ENCODE results near the gene MISP.

The MISP gene

DNA sequence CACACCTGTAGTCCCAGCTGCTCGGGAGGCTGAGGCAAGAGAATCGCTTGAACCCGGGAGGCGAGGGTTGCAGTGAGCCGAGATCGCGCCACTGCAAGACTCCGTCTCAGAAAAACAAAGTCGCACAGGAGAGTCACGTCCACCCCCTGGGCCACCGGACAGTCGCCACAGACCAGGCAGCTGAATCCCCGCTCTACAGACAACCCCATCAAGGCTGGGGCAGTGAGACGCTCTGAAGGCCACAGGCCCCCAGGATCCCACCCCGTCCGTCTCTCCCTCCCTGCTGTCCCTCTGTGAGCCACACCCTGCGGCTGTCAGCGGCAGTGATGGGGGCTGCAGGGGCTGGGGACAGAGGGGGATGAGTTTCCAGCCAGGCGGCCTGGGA, 30.9 kb downstream of the MISP start:
- DNase-seq = no peak

DNA sequence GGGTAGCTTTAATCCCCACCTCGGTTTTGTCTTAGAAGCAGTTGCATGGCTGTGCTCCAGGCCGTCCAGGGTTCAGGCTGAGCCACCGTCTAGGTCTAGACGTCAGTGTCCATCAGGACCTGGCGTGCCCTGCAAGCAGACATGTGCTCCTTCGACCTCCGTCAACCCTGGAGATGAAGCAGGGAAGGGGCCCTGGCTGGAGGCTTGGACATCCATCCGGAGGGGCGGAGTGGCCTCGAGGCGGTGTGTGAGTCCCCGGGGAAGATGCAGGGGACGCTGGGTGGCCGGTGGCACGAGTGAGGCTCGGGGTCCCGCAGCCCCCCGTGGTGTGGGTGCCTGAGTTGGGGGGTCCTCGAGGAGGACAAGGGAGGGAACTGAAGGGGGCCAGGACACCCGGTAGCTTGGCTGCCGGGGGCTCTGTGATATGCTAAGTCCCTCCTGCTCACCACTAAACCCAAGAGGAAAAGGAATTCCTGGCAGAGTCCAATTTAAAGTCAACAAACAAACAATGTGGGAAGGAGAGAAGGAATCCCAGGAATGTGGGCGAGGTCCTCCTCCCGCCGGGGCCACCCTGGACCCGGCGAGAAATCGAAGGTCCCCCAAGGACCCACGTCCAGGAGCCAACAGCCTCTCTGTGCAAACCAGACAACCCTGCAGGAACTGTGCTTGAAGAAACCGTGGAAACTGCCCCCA, 31.4 kb downstream of the MISP start:
- no peak for DNase-seq

DNA sequence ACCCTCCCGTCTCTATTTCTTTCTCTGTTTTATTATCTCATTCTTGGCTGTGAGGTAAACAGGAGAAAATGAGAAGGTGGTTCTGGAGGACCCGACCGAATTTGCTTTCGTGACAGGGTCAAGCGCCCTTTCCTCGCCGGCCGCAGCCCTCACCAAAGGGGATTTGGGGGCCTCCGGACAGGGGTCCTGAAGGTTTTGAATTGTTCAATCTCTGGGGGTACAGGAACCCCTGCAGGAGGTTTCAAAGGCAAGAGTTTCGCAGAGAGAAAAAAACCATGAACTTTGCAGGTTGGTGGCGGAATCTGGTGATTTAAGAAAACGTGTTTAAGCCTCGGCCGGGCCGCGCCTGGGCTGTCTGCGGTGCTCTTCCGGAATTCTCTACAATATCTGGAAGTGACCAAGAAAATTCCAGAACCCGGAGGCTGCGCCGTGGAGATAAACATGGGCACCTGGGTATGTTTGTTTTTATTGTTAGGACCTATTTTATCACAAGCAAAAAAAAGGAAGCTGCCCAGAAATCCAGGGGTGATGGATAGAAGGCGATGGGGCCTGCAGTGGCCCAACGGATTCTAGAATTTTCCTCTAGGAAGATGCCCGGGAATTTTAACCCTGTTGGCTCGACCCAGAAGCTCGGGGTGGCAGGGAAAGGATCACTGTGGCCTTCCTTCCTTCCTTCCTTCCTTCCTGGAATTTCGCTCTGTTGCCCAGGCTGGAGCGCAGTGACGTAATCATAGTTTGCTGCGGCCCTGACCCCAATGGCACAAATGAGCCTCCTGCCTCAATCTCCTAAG, 32.2 kb downstream of the MISP start:
- DNase-seq = no peak

DNA sequence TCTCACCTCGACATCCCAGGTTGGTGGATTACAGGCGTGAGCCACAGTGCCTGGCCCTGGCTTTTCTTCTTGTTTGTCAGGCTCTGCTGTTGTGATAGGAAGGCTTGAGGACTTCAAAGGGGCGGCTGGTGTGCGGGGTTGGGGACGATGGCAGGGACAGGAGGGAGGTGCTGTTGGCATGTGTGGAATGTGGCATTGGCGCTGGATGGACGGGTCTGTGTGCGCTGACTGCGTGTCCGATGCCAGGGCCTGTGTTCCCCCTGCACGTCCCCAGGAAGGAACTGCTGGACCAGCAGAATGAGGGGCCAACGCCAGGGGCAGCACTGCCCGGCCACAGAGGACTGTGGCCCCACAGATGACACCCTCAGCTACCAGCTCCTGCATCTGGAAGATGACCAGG, 33.6 kb downstream of the MISP start:
- no peak for DNase-seq

DNA sequence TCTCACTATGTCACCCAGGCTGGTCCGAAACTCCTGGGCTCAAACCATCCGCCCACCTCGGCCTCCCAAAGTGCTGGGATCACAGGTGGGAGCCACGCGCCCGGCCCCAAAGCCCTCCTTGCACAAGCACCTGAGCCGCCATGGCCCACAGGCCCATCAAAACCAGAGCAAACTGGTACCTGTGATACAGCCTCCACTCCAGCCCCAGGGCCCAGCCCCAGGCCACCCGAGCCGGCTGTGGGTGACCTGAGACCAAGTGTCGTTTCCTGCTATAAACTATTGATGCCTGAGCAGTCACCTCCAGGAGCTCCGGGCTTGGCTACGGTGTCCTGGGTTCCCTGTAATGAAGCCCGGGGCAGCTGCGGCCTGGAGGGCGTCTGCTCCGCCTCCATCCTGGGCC, 36.6 kb downstream of the MISP start:
- DNase-seq = no peak

DNA sequence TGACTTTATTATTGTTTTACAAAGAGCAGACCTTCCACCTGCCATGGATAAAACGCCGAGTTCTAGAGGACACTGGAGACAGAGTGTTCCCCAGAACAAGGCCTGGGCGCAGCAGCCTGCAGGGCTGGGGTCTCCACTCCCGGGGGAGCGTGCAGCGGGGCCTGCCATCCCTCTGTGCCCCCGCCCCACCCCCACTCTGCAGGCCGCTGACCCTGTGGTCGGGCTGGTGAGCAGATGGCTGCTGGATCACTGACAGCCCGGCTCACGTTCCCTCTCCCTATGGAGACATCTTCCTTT, 37.7 kb downstream of the MISP start:
- no peak for DNase-seq

DNA sequence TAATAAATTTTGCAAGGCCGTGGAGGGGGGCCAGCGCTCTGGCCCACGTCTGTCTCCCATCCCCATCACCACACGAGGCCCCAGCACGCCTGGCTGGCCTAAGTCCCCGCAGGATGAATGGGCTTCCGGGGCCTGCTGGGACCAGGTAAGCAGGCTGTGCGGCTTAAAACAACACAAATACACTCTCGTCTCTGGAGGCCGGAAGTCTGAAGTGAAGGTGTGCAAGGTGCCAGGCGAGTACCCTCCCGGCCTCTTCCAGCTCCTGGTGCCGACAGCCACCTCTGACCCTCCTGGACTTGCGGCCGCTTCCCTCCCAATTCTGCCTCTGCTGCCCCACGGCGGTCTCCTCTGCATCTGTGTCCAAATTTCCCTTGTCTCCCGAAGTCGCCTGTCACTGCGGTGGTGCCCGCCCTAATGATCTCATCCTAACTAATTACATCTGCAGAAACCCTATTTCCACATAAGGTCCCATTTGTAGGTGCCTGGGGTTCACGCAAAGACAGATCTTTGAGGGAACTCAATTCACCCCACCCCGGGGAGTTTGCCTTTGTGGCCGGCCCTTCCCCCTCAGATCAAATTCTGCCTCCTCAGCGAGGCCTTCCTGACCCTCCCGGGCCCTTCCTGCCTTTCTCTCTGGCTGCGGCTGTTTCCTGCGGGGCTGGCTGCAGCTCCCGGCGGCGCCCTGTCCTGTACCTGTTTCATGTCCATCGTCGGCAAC, 38.2 kb downstream of the MISP start:
- no peak for DNase-seq

DNA sequence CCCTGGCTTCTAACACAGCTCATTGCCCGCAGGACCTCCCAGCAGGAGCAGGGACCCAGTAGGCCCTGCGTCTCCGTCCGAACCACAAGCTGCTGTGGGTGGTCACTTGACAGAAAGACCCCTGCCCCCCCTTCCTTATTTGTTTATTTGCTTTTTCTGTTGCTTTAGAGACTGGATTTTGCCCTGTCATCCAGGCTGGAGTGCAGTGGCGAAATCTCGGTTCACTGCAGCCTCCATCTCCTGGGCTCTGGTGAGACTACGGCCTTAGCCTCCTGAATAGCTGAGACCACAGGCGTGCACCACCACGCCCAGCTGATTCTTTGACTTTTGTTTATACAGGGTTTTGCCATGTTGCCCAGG, 38.8 kb downstream of the MISP start:
- no peak for DNase-seq

DNA sequence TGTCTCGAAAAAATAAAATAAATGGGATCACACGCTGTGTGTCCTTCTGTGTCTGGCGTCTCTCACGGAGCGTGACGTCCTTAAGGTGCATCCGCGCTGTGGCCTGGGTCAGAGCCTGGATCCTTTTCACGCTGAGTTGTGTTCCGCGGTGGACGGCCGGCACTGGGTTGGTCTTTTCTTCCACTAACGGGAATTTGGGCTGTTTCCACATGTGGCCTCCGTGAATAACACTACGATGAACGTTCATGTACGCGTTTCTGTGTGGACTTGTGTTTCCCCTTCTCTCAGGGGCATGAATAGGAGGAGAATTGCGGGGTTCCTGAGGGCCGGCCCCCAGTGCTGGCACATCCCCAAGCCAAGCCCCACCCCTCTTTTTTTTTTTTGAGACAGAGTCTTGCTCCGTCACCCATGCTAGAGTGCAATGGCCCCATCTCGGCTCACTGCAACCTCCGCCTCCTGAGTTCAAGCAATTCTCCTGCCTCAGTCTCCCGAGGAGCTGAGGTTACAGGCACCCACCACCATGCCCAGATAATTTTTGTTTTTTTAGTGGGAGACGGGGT, 40.2 kb downstream of the MISP start:
- DNase-seq = no peak

DNA sequence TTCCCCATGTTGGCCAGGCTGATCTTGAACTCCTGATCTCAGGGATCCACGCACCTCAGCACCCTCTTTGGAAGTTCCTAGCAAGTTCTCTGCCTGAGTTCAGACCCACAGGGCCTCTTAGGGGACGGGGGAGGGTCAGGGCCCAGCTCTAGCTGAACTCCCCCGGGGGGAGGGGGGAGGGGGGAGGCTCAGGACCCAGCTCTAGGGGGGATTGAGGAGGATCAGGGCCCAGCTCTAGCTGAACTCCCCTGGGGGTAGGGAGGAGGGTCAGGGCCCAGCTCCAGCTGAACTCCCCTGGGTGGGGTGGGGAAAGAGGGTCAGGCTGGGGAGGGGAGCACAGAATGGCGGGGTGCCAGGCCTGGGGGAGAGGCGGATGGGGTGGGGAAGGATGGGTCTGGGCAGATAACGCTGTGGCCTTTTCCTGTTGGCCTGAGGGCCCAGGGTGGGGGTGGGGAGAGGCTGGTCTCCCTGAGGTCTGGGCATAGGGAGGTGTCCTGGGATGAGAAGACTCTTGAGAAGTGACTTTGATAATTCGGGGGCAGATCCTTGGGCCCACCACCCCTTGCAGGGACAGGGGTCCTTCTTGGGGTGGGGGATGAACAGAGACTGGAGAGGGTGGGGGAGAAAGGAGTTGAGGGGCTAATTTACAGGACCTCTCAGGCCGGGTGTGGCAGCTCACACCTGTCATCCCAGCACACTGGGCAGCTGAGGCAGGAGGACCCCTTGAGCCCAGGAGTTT, 40.8 kb downstream of the MISP start:
- DNase-seq = no peak

DNA sequence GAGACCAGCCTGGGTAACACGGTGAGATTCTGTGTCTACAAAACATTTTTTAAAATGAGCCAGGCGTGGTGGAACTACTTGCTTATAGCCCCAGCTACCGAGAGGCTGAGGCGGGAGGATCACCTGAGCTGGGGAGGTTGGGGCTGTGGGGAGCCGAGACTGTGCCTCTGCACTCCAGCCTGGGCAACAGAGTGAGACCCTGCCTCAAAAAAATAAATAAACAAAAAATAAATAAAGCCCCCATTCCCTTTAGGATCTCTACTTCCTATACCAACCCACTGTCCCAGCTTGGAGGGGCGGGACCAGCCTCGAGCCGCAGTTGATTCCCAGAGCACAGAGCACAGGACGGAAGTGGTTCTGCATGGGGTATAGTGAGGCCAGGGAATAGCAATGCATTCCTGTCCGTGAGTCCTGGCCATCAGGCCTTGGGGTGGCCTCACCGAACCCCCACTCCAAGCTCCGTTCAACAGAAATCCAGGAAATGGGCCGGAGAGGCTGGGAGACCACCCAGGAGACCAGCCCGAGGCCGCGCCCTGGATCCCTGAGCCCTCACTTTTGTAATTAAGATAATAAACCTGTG, 41.5 kb downstream of the MISP start:
- no peak for DNase-seq

DNA sequence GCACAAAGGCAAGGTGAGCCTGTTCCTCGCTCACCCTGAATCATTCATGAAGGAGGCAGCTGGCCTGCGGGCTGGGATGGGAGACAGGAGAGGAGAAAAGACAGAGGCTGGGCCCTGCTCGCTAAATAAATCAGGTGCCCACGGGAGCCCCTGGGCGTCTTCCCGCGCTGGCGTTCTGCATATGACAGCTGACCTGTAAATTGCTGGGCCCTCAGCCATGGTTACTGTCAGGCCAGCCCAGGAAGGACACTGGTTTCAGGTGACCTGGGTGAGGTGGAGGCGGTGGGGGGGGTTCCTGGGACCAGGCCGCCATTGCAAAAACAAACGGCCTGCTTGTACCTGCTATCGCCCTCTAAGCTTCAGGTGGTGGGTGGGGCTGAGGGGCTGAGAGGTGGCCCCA, 42.9 kb downstream of the MISP start:
- DNase-seq = no peak

DNA sequence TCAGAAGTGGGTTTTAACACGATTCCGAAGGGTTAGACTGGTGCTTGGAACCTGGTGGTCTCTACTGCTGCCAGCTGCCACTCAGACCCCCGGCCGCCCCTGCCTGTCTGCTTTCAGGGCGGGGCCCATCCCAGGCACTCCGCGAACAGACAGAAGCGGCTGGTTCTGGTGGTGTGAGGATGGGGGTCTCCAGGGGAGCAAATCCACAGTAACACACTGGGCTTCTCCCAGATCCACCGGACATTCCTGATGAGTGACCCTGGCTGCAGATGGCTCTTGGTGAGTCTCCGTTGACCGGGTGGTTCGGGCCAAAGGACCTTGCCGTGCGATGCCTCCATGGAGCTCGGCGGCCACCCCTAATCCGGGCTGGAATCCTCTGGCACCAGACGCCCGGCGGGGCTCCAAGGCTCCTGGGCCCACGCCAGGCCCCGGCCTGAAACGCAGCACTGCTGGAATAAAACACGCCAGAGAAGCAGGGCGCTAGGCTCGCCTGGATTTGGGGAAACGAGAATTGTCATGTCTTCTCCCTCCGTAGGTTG, 44.2 kb downstream of the MISP start:
- no peak for DNase-seq

DNA sequence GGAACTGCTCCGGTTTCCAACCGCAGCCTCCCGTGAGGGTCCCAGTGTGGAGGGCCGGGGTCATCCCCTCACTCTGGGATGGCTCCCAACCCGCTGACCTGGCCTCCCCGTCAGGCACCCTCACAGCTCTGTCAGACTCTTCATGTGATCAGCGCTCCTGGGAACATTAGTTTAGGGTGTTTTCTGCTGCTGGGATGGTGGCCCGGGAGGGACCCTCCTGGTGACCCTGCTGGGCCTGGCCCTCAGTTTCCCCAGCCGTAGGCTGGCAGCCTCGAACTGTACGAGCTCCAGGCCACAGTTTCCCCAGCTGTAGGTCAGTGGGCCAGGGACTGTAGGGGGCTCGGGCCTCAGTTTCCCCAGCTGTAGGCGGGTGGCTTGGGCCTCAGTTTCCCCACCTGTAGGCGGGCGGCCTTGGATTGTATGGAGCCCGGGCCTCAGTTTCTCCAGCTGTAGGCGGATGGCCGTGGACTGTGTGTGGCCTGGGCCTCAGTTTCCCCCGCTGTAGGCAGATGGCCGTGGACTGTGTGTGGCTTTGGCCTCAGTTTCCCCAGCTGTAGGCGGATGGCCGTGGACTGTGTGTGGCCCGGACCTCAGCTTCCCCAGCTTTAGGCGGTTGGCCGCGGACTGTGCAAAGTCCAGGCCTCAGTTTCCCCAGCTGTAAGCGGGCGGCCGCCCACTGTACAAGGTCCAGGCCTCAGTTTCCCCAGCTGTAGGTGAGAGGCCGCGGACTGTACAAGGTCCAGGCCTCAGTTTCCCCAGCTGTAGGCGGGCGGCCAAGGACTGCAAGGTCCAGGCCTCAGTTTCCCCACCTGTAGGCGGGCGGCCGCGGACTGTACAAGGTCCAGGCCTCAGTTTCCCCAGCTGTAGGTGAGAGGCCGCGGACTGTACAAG, 45.0 kb downstream of the MISP start:
- DNase-seq = no peak

DNA sequence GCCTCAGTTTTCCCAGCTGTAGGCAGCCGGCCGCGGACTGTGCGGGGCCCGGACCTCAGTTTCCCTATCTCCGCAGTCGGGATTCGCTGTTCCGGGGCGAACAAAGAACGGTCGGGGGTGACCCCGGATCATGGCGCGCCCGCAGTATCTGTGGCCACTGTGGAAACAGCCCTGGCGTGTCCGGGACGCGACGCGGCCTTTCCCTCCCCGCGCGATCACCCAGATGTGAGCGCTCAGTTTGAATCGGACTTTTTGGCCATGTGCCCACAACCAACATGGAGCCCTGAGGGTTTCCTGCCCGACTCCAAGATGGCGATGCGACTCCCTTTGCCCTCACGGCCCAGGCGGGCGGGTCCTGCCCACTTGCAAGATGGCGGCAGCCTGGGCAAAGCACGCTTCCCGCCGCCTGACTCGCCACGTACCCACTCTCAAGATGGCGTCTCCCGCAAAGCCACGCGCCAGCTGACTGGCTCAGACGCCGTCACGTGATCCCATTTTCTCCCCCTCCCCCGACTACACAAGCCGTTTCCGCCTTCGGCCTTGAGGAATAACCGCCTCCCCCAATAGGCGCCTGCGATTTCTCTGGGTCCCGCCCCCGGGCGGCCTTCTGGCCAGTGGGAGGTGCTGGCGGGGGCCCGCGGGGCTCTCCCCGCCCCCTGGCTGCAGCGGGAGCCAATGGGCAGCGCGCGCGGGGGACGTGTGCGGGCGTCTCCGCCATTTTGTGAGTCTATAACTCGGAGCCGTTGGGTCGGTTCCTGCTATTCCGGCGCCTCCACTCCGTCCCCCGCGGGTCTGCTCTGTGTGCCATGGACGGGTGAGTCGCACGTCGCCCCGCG, 46.0 kb downstream of the MISP start, which contains the start of gene PTBP1:
Gene PTBP1, plus strand, starts transcription at position 761 of the 836 bp plus-strand sequence. Its CDS starts 46 bp downstream, at position 807.
- peak; percentile 99 for DNase-seq

DNA sequence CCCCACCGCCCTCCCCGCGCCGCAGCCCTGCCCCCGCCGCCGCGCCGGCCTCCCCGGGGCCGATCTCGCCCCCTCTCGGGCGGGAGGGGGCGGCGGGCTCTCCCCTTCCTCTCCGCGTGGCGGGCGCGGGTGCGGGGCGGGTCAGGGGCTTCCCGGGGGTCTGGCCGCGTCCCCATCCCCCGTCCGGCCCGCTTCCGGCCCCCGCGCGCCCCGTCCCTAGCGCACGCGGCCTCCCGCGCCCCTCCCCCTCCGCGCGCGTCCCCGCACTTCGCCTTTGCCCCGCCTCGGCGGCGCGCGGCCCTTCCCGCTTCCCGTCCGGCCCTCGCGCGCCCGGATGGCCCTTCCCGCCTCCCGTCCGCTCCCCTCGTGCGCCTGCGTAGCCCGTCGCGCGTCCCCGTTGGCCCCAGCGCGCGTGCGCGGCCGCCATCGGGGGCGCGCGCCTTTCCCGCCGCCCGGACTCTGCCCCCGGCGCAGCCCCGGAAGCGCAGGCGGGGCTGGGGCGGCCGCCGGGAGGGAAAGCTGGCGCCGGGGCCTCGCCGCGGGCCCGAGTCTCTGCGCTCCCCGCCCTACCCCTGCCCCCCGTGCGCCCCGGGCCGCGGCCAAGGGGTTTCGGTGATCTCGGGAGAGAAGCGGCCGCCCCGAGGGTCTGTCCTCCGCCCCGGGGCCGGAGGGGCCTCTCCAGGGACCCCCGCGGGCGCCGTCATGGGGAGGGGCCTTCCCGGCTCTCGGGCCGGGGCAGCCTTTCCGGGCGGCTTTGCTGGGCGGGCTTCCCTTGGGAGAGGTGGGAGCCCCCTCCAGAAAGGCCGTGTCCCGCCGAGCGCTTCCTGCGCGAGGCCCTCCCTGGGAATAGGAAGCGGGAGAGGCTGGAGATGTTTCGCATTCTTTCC, 46.9 kb downstream of the MISP start:
- peak; percentile 54 for DNase-seq

DNA sequence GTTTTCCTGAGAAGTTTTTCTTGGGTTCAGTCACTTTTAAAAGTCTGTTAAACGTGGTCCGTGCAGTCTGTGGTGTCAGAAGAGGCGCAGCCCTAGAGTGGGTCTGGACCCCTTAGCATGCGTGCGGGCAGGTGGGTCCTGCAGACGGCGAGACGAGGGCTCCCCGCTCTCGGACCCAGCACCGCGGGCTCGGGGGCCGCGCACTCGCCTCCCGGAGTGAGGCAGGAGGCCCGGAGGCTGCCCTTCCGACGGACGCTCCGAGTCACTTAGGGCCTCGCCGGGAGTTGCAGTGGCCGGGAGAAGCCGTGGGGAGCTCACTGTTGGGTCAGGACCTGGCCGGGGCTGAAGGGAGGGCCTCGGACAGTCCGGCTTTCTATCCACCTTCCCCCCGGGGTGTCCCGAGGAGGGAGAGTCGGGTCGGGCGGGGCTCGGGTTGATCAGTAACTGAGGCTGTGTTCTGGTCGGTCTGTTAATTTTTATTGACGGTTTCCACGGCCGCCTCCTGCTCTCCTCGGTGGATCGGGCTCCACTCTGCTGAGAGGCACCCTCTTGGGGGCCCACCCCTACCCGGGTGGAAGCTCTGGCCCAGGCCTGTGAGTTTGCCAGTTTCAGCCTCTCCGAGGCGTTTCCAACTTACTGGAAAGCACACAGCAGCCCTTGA, 47.6 kb downstream of the MISP start:
- DNase-seq = no peak

DNA sequence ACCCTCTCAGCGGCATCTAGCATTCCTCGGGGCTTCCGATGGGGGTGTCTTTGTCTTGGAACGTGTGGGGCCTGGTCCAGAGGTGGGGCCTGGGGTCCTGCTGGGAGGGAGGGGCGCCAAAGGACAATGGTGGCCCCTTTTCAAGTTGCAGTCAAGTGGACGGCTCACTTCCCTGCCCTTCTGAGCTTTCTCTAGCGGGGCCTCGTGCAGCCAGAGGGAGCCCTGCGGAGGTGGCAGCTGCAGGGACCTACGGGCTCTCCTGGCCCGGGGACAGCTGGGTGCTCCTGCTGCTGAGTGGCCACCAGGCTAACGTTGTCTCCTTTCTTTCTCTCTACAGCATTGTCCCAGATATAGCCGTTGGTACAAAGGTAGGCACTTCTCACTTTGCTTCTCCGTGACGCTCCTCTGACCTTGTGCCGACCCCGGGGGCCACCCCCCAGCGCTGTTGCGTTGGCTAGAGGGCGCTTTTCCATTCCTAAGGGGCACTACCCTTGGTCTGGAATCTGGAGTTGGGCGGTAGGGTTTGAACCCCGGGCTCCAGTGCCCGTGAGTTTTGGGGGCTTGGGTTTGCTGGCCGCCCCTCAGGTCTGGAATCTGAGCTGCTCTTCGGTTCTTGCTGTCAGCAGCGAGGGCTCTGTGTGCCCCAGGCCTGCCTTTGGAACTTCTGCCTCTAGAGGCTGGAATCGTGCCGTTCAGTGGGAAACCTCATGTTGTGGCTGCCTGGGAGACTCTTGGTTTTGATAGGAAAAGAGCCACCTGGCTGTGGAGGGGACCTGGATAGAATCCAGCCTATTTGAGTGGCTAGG, 48.4 kb downstream of the MISP start:
- no peak for DNase-seq

All from NCI-H187 treated with DMSO at 0.1 percent for 48 hours (cell line).